GM23338 (cell line): ENCODE results near the gene TSPYL4. TPM values are rescaled to one million over a fixed set of nuclear protein-coding genes. Genes with fewer than 3 reads are reported as not detected.
"Not testable (repeated sequence)": the region's sequence is repeated elsewhere in the genome, so short reads cannot be mapped to it uniquely, and the experiment has no call there.

Experiments
- ATAC-seq: fragments of 200-7000 bp; cut with Tn5 transposase; 3 replicates; pipeline ENCODE4 v1.9.1; 2020
- DNase-seq: peaks from one replicate; pipeline ENCODE4 v3.0.0-alpha.2; 2015; ENCODE audit warnings: low spot score
- H2AFZ ChIP-seq: fragments of 200-600 bp; sonication (generic); 2 replicates; pipeline ENCODE4 v1.8.0; 2016; ENCODE audit warnings: antibody characterized with exemption, mild to moderate bottlenecking, moderate library complexity
- H3F3A ChIP-seq: fragments of 200-600 bp; sonication (generic); replicated peaks from 2 replicates; pipeline ENCODE4 v1.8.0; 2017; ENCODE audit warnings: antibody characterized with exemption, mixed run types, low read depth
- H3K27ac ChIP-seq: fragments of 200-600 bp; sonication (generic); 2 replicates; pipeline ENCODE4 v1.6.1; 2016; ENCODE audit warnings: low read depth
- H3K27me3 ChIP-seq: fragments of 200-600 bp; sonication (generic); 2 replicates; pipeline ENCODE4 v1.8.0; 2016; ENCODE audit warnings: mild to moderate bottlenecking, mixed run types, moderate library complexity; ENCODE audit not compliant: insufficient read depth
- H3K36me3 ChIP-seq: fragments of 200-600 bp; sonication (generic); 2 replicates; pipeline ENCODE4 v1.8.0; 2016; ENCODE audit warnings: mild to moderate bottlenecking; ENCODE audit not compliant: insufficient read depth
- H3K4me1 ChIP-seq: fragments of 200-600 bp; sonication (generic); 2 replicates; pipeline ENCODE4 v1.8.0; 2016; ENCODE audit warnings: mild to moderate bottlenecking, moderate library complexity; ENCODE audit not compliant: insufficient read depth
- H3K4me2 ChIP-seq: fragments of 200-600 bp; sonication (generic); 2 replicates; pipeline ENCODE4 v1.7.1; 2017; ENCODE audit warnings: mixed run types
- H3K4me3 ChIP-seq: fragments of 200-600 bp; sonication (generic); 2 replicates; pipeline ENCODE4 v1.6.1; 2016; ENCODE audit warnings: mixed run types
- H3K79me2 ChIP-seq: fragments of 200-600 bp; sonication (generic); replicated peaks from 2 replicates; pipeline ENCODE4 v1.8.0; 2017; ENCODE audit warnings: mild to moderate bottlenecking; ENCODE audit not compliant: insufficient read depth
- H3K9me2 ChIP-seq: fragments of 200-600 bp; sonication (generic); 2 replicates; pipeline ENCODE4 v1.8.0; 2017; ENCODE audit not compliant: insufficient read depth
- H4K20me1 ChIP-seq: fragments of 200-600 bp; sonication (generic); replicated peaks from 2 replicates; pipeline ENCODE4 v1.8.0; 2017; ENCODE audit warnings: mild to moderate bottlenecking; ENCODE audit not compliant: insufficient read depth
- H3K27ac Mint-ChIP-seq: 2 replicates; pipeline ENCODE4 v1.8.0; 2020; ENCODE audit warnings: inconsistent platforms, mild to moderate bottlenecking, moderate library complexity, mixed read lengths
- H3K27me3 Mint-ChIP-seq: 3 replicates; pipeline ENCODE4 v1.8.0; 2022; ENCODE audit warnings: low read depth, mild to moderate bottlenecking, moderate library complexity, mixed read lengths, inconsistent platforms; ENCODE audit not compliant: insufficient read depth, poor library complexity
- H3K36me3 Mint-ChIP-seq: 3 replicates; pipeline ENCODE4 v1.8.0; 2021; ENCODE audit warnings: low read depth, mild to moderate bottlenecking, inconsistent platforms, moderate library complexity, mixed read lengths
- H3K4me1 Mint-ChIP-seq: 3 replicates; pipeline ENCODE4 v1.8.0; 2020; ENCODE audit warnings: mild to moderate bottlenecking, inconsistent platforms, mixed read lengths
- H3K4me3 Mint-ChIP-seq: 3 replicates; pipeline ENCODE4 v1.8.0; 2021; ENCODE audit warnings: moderate library complexity, mild to moderate bottlenecking, inconsistent platforms, mixed read lengths
- H3K9me3 Mint-ChIP-seq: 3 replicates; pipeline ENCODE4 v1.8.0; 2020; ENCODE audit warnings: moderate library complexity, mild to moderate bottlenecking, inconsistent platforms, mixed read lengths
- CREB1 ChIP-seq: fragments of 250-450 bp; sonication (Bioruptor Pico); IDR thresholded peaks from 2 replicates; pipeline ENCODE4 v1.5.0; 2020; ENCODE audit warnings: low read depth, mild to moderate bottlenecking, moderate library complexity
- EZH2 ChIP-seq: fragments of 200-600 bp; sonication (generic); IDR thresholded peaks from one replicate; pipeline ENCODE4 v1.8.0; 2017; ENCODE audit warnings: antibody characterized with exemption, mild to moderate bottlenecking, low read depth; ENCODE audit not compliant: unreplicated experiment
- EZH2phosphoT487 ChIP-seq: fragments of 200-600 bp; sonication (generic); IDR thresholded peaks from one replicate; pipeline ENCODE4 v1.8.1; 2018; ENCODE audit warnings: antibody characterized with exemption; ENCODE audit not compliant: unreplicated experiment
- NANOG ChIP-seq: IDR thresholded peaks from 2 replicates; pipeline ENCODE4 v1.6.1; 2016; ENCODE audit warnings: antibody characterized with exemption, borderline replicate concordance
- POLR2AphosphoS5 ChIP-seq: IDR thresholded peaks from 2 replicates; pipeline ENCODE4 v1.6.1; 2016; ENCODE audit warnings: antibody characterized with exemption, low read depth
- ZNF331 ChIP-seq: fragments of 250-450 bp; sonication (Bioruptor Pico); IDR thresholded peaks from 2 replicates; pipeline ENCODE4 v1.5.0; 2020; ENCODE audit warnings: low read depth, mild to moderate bottlenecking, moderate library complexity
- polyA plus RNA-seq: library from polyadenylated mRNA; unstranded; fragments of >200 nt; fragmentation: Nextera tagmentation; extraction: Ambion mirVana; gene quantifications from 2 replicates; pipeline ENCODE4 v1.2.1, GENCODE V29; 2016
- total RNA-seq: library from RNA; depleted of rRNA; stranded (reverse); fragments of >200 nt; shearing (Covaris generic); gene quantifications from 2 replicates; pipeline ENCODE4 v1.2.3, GENCODE V29; 2014
- TF ChIP-seq, protein P1 (sequence below): IDR thresholded peaks from one replicate; pipeline ENCODE4 v1.6.1; 2018; ENCODE audit warnings: antibody characterized with exemption; ENCODE audit not compliant: unreplicated experiment
- TF ChIP-seq, protein P2 (sequence below), 2 experiments: fragments of 200-600 bp in 1 of 2; sonication (generic) in 1 of 2; conservative IDR thresholded peaks; 2 replicates each; pipeline versions ENCODE4 v1.5.1 to v1.6.1; 2016 to 2017; ENCODE audit warnings: antibody characterized with exemption in 2 of 2, low read depth in 2 of 2, mild to moderate bottlenecking in 2 of 2, moderate library complexity in 1 of 2
- TF ChIP-seq, protein P3 (sequence below): IDR thresholded peaks from 2 replicates; pipeline ENCODE4 v1.6.1; 2016; ENCODE audit warnings: antibody characterized with exemption

Gene TSPYL4
- total and polyA plus RNA-seq, 2 experiments from 2014 or later: 13.2 to 19.8 TPM

DNA sequence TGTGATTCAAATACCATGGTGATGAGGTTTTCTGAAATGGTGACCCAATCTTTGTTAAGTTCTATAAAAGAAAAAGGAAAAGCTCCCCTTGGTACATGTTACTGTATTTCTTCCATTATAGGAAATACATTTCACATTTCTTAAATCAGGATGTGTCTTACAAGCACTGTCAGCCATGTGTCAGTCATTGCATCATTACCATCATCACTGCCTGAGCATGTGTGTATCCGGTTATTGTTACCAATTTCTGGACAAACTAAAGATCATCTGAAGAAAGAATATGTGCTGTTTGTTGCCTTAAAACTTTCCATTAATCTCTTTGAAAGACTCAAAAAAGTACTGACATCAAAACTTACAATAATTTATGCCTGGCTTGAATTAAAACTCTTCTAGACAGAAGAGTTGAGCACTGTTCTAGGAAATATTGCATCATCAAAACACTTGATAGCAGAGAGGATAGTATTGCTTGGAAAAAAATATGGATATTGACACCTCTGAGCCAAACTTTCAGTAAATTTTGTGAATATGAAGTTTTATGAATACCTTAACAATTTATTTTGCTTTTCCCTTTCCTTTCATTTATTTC lies 33.0 kb upstream of the TSPYL4 start (continued):
- TF ChIP-seq, protein P1, sequence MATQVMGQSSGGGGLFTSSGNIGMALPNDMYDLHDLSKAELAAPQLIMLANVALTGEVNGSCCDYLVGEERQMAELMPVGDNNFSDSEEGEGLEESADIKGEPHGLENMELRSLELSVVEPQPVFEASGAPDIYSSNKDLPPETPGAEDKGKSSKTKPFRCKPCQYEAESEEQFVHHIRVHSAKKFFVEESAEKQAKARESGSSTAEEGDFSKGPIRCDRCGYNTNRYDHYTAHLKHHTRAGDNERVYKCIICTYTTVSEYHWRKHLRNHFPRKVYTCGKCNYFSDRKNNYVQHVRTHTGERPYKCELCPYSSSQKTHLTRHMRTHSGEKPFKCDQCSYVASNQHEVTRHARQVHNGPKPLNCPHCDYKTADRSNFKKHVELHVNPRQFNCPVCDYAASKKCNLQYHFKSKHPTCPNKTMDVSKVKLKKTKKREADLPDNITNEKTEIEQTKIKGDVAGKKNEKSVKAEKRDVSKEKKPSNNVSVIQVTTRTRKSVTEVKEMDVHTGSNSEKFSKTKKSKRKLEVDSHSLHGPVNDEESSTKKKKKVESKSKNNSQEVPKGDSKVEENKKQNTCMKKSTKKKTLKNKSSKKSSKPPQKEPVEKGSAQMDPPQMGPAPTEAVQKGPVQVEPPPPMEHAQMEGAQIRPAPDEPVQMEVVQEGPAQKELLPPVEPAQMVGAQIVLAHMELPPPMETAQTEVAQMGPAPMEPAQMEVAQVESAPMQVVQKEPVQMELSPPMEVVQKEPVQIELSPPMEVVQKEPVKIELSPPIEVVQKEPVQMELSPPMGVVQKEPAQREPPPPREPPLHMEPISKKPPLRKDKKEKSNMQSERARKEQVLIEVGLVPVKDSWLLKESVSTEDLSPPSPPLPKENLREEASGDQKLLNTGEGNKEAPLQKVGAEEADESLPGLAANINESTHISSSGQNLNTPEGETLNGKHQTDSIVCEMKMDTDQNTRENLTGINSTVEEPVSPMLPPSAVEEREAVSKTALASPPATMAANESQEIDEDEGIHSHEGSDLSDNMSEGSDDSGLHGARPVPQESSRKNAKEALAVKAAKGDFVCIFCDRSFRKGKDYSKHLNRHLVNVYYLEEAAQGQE: no peak
- TF ChIP-seq EZH2 (no peak), POLR2AphosphoS5 (no peak), ZNF331 (CRISPR knock-in tag) (no peak)
- TF ChIP-seq, protein P2, sequence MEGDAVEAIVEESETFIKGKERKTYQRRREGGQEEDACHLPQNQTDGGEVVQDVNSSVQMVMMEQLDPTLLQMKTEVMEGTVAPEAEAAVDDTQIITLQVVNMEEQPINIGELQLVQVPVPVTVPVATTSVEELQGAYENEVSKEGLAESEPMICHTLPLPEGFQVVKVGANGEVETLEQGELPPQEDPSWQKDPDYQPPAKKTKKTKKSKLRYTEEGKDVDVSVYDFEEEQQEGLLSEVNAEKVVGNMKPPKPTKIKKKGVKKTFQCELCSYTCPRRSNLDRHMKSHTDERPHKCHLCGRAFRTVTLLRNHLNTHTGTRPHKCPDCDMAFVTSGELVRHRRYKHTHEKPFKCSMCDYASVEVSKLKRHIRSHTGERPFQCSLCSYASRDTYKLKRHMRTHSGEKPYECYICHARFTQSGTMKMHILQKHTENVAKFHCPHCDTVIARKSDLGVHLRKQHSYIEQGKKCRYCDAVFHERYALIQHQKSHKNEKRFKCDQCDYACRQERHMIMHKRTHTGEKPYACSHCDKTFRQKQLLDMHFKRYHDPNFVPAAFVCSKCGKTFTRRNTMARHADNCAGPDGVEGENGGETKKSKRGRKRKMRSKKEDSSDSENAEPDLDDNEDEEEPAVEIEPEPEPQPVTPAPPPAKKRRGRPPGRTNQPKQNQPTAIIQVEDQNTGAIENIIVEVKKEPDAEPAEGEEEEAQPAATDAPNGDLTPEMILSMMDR (conservative IDR thresholded peaks at IDR 0.05; ENCODE audit: low read depth in 2 of 2): no peak

DNA sequence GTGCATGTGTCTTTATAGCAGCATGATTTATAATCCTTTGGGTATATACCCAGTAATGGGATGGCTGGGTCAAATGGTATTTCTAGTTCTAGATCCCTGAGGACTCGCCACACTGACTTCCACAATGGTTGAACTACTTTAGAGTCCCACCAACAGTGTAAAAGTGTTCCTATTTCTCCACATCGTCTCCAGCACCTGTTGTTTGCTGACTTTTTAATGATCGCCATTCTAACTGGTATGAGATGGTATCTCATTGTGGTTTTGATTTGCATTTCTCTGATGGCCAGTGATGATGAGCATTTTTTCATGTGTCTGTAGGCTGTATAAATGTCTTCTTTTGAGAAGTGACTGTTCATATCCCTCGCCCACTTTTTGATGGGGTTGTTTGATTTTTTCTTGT lies 31.1 kb upstream of the TSPYL4 start:
- H3K4me3 ChIP-seq, H2AFZ ChIP-seq, DNase-seq, H3K27me3 ChIP-seq, H3K79me2 ChIP-seq, H4K20me1 ChIP-seq, H3K4me3 Mint-ChIP-seq, H3K4me2 ChIP-seq, H3K27ac Mint-ChIP-seq, H3K36me3 ChIP-seq, H3K9me2 ChIP-seq, H3K9me3 Mint-ChIP-seq, ATAC-seq, H3K27ac ChIP-seq, H3K27me3 Mint-ChIP-seq, H3F3A ChIP-seq, H3K4me1 ChIP-seq, H3K36me3 Mint-ChIP-seq: not testable (repeated sequence)
- peaks cover 12% of the 10 kb centered on the region; the same call in 2 of the 3 replicates for H3K4me1 Mint-ChIP-seq

DNA sequence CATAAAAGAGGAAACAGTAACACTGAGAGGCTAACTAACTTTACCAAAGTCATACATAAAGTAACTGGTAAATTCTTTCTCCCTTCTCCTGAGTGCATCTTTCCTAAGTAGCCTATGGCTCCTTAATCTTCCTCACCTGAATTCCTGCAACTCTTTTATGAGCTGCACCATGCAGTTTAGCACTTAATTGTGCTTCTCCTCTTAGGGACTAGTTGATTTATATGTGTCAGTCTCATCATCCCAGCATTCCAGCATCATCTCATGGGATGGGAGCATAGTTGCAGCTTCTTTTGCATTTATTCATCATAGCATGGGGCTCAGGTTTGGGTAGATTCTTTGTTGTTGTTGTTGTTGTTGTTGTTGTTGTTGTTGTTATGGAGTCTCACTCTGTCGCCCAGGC lies 29.3 kb upstream of the TSPYL4 start:
- peaks cover 20% of the 10 kb centered on the region; the same call in 2 of the 3 replicates for H3K4me1 Mint-ChIP-seq
- peaks cover 5% of the 10 kb centered on the region; the same call in 2 of the 3 replicates for H3K9me3 Mint-ChIP-seq
- ATAC-seq: no peak
- TF ChIP-seq EZH2phosphoT487: no peak
- TF ChIP-seq, protein P1: no peak
- TF ChIP-seq CREB1 (CRISPR knock-in tag): no peak
- TF ChIP-seq NANOG: no peak
- TF ChIP-seq, protein P3, sequence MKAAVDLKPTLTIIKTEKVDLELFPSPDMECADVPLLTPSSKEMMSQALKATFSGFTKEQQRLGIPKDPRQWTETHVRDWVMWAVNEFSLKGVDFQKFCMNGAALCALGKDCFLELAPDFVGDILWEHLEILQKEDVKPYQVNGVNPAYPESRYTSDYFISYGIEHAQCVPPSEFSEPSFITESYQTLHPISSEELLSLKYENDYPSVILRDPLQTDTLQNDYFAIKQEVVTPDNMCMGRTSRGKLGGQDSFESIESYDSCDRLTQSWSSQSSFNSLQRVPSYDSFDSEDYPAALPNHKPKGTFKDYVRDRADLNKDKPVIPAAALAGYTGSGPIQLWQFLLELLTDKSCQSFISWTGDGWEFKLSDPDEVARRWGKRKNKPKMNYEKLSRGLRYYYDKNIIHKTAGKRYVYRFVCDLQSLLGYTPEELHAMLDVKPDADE: no peak
- TF ChIP-seq, protein P2 (conservative IDR thresholded peaks at IDR 0.05; ENCODE audit: low read depth in 2 of 2): no peak

More for the DNA sequence above, 29.3 kb upstream of the TSPYL4 start:
- no peak overlapping the region for H3K27ac ChIP-seq
- peaks cover 11% of the 10 kb centered on the region for H3K79me2 ChIP-seq
- no peaks in the 10 kb centered on the region for H3K27me3 ChIP-seq
- H3K36me3 ChIP-seq: no peaks in the 10 kb centered on the region
- H3K27ac Mint-ChIP-seq: peak overlapping the region; percentile 26; the same call in 1 of the 2 replicates
- H3K36me3 Mint-ChIP-seq: peaks cover 12% of the 10 kb centered on the region
- H2AFZ ChIP-seq: no peak overlapping the region
- no peaks in the 10 kb centered on the region for H3F3A ChIP-seq
- DNase-seq: no peak
- H4K20me1 ChIP-seq: peaks cover 2% of the 10 kb centered on the region; the same call in 1 of the 2 replicates
- no peak overlapping the region for H3K4me3 ChIP-seq
- no peak overlapping the region for H3K4me3 Mint-ChIP-seq
- peaks cover 3% of the 10 kb centered on the region; the same call in 1 of the 2 replicates for H3K4me1 ChIP-seq
- peaks cover 4% of the 10 kb centered on the region for H3K27me3 Mint-ChIP-seq
- no peak overlapping the region for H3K4me2 ChIP-seq
- no peaks in the 10 kb centered on the region for H3K9me2 ChIP-seq
